ENCODE data around the gene CFAP74.
A peak's percentile ranks its signal among the peaks of the same experiment; 100 is the strongest.
"Not testable (repeated sequence)": the region's sequence is repeated elsewhere in the genome, so short reads cannot be mapped to it uniquely, and the experiment has no call there.

Gene CFAP74

GRCh38 chr1:1893997-1894353, 109.6 kb downstream of the CFAP74 start:
- no peak for DNase-seq

- no peak for DNase-seq
Observed at GRCh38 chr1:1893291-1893985, 110.1 kb downstream of the CFAP74 start.

GRCh38 chr1:1892763-1893120, 110.8 kb downstream of the CFAP74 start:
- no peak for DNase-seq

- DNase-seq, result peak in 1 of 2 experiments; percentile 8
Observed at GRCh38 chr1:1892079-1892762, 111.4 kb downstream of the CFAP74 start.

GRCh38 chr1:1891349-1892078, 112.1 kb downstream of the CFAP74 start:
- peak; percentile 69 to 76 for DNase-seq

- peak; percentile 82 to 92 for DNase-seq
Observed at GRCh38 chr1:1890506-1891348, 112.9 kb downstream of the CFAP74 start, which contains the start of gene GNB1. Gene GNB1 (minus strand): TSS chr1:1891087. CDS start chr1:1825453, 65,634 bp downstream.

- DNase-seq, result peak; percentile 30 to 41
Observed at GRCh38 chr1:1889847-1890505, 113.6 kb downstream of the CFAP74 start.

GRCh38 chr1:1889090-1889750, 114.4 kb downstream of the CFAP74 start:
- DNase-seq, result no peak

- DNase-seq, result not testable (repeated sequence)
Observed at GRCh38 chr1:1883890-1884289, 119.7 kb downstream of the CFAP74 start.

- no peak for DNase-seq
Observed at GRCh38 chr1:1883092-1883873, 120.3 kb downstream of the CFAP74 start.

GRCh38 chr1:1881727-1882126, 121.9 kb downstream of the CFAP74 start:
- DNase-seq, result peak in 1 of 2 experiments; percentile 64

GRCh38 chr1:1880617-1881312, 122.8 kb downstream of the CFAP74 start:
- no peak for DNase-seq

- DNase-seq, result no peak
Observed at GRCh38 chr1:1879942-1880341, 123.6 kb downstream of the CFAP74 start.

- no peak for DNase-seq
Observed at GRCh38 chr1:1877865-1878436, 125.6 kb downstream of the CFAP74 start.

GRCh38 chr1:1876335-1876930, 127.2 kb downstream of the CFAP74 start:
- DNase-seq, result no peak

- no peak for DNase-seq
Observed at GRCh38 chr1:1875932-1876331, 127.7 kb downstream of the CFAP74 start.

GRCh38 chr1:1874901-1875300, 128.7 kb downstream of the CFAP74 start:
- no peak for DNase-seq

GRCh38 chr1:1873186-1873585, 130.4 kb downstream of the CFAP74 start:
- DNase-seq, result no peak

GRCh38 chr1:1872329-1872994, 131.1 kb downstream of the CFAP74 start:
- DNase-seq, result no peak
